Body of pancreas (tissue), 4 donors: ENCODE results near the gene PEX11A. TPM values are rescaled to one million over a fixed set of nuclear protein-coding genes. Genes with fewer than 3 reads are reported as not detected.

Experiments used
- ATAC-seq: fragments of 150-250 bp; one replicate; pipeline ENCODE4 v1.9.1; 2016
- DNase-seq, 4 donors: peaks; one replicate each; pipeline ENCODE4 v3.0.0-alpha.2; 2019
- H3K27ac ChIP-seq, 4 donors: fragments of 200-600 bp; sonication (generic); 1 replicate in 3 of 4; 2 replicates in 1 of 4; pipeline versions ENCODE4 v1.5.1 to v1.6.1; 2016 to 2019; ENCODE audit warnings: mild to moderate bottlenecking in 1 of 4, mixed read lengths in 1 of 4, moderate library complexity in 1 of 4
- H3K27me3 ChIP-seq, 2 donors: fragments of 200-600 bp; sonication (generic); one replicate each; pipeline ENCODE4 v1.6.0; 2016; ENCODE audit warnings: mild to moderate bottlenecking in 1 of 2
- H3K36me3 ChIP-seq, 2 donors: fragments of 200-600 bp; sonication (generic); replicated peaks in 1 of 2; 2 replicates each; pipeline ENCODE4 v1.5.1; 2016; ENCODE audit warnings: low read depth in 2 of 2; ENCODE audit not compliant: insufficient read depth in 1 of 2
- H3K4me1 ChIP-seq: fragments of 200-600 bp; sonication (generic); one replicate; pipeline ENCODE4 v1.6.0; 2016
- H3K4me3 ChIP-seq, 2 donors: fragments of 200-600 bp; sonication (generic); 1 replicate in 1 of 2; 2 replicates in 1 of 2; pipeline ENCODE4 v1.5.1; 2016 to 2019
- H3K9me3 ChIP-seq, 3 donors: fragments of 200-600 bp; sonication (generic); 1 replicate in 2 of 3; 2 replicates in 1 of 3; pipeline ENCODE4 v1.5.1; 2016
- CTCF ChIP-seq, 7 experiments: fragments of 450-650 bp in 4 of 7; fragments of 200-600 bp in 3 of 7; sonication (generic) in 3 of 7; IDR thresholded peaks; one replicate each; pipeline ENCODE4 v1.5.1; 2016 to 2019; ENCODE audit warnings: antibody characterized with exemption in 7 of 7
- POLR2A ChIP-seq, 3 donors: fragments of 450-650 bp; IDR thresholded peaks; one replicate each; pipeline ENCODE4 v1.6.1; 2016; ENCODE audit warnings: antibody characterized with exemption in 3 of 3, mild to moderate bottlenecking in 2 of 3
- whole genome bisulfite sequencing, 2 donors: methylation state at CpG; one replicate each; pipeline ENCODE4 v1.1.5; 2017; 5-methylcytosine and 5-hydroxymethylcytosine counted together
- intact Hi-C: fragments of 100-400 bp; cut with DNase I; formaldehyde crosslinking; loops from one replicate; pipeline ENCODE4 v1.15.1; 2023
- total RNA-seq, 2 donors: library from RNA; depleted of rRNA; stranded (reverse); fragments of >200 nt; gene quantifications; one replicate each; pipeline ENCODE4 v1.1.0, GENCODE V29; 2016

PEX11A gene
- total RNA-seq, 2 donors from 2014 or later: 14.5 to 25.1 TPM

GRCh38 chr15:89641053-89641452 lies 49.5 kb downstream of the PEX11A start:
- intact Hi-C loops: loop anchor here (10.0 kb wide), 1 partner anchor 54 kb away; the partner anchor contains the start of genes PEX11A and WDR93
- Histone ChIP-seq H3K27ac (no peak overlapping the region), H3K36me3 (no peaks in the 10 kb centered on the region), H3K4me1 (no peaks in the 10 kb centered on the region), H3K27me3 (no peaks in the 10 kb centered on the region), H3K4me3 (no peak overlapping the region), H3K9me3 (no peaks in the 10 kb centered on the region)
- TF ChIP-seq POLR2A (IDR thresholded peaks at IDR 0.05): no peak
- TF ChIP-seq CTCF (IDR thresholded peaks at IDR 0.05): no peak
- 82 to 86% methylated on average over 5 of the region's 5 CpGs for WGBS, 2 donors
- ATAC-seq: no peak
- DNase-seq: no peak

GRCh38 chr15:89640245-89640644 lies 50.3 kb downstream of the PEX11A start:
- no peaks in the 10 kb centered on the region for H3K36me3 ChIP-seq
- ATAC-seq (no peak), DNase-seq (no peak)
- no peaks in the 10 kb centered on the region for H3K27me3 ChIP-seq
- TF ChIP-seq POLR2A (IDR thresholded peaks at IDR 0.05) (no peak), CTCF (IDR thresholded peaks at IDR 0.05) (no peak)
- intact Hi-C loops: loop anchor here (10.0 kb wide), 1 partner anchor 55 kb away; the partner anchor contains the start of genes PEX11A and WDR93
- no peaks in the 10 kb centered on the region for H3K9me3 ChIP-seq
- no peak overlapping the region for H3K27ac ChIP-seq
- H3K4me1 ChIP-seq: no peaks in the 10 kb centered on the region
- WGBS, 2 donors: 93 to 94% methylated on average over 5 of the region's 5 CpGs
- no peak overlapping the region for H3K4me3 ChIP-seq

- Histone ChIP-seq H3K27ac (no peak overlapping the region), H3K27me3 (no peaks in the 10 kb centered on the region), H3K36me3 (no peaks in the 10 kb centered on the region), H3K4me3 (no peak overlapping the region), H3K9me3 (no peaks in the 10 kb centered on the region), H3K4me1 (no peaks in the 10 kb centered on the region)
- no peak for DNase-seq
- no peak for ATAC-seq
- 94 to 97% methylated on average over 23 of the region's 23 CpGs for WGBS, 2 donors
- TF ChIP-seq POLR2A (IDR thresholded peaks at IDR 0.05) (no peak), CTCF (IDR thresholded peaks at IDR 0.05) (no peak)
- intact Hi-C loops: no loop called here
Measured at GRCh38 chr15:89633585-89633984, 57.0 kb downstream of the PEX11A start.

- ATAC-seq (no peak), DNase-seq (no peak)
- Histone ChIP-seq H3K4me3 (no peak overlapping the region), H3K4me1 (no peaks in the 10 kb centered on the region), H3K36me3 (no peaks in the 10 kb centered on the region), H3K27ac (no peak overlapping the region), H3K27me3 (no peaks in the 10 kb centered on the region), H3K9me3 (no peaks in the 10 kb centered on the region)
- intact Hi-C loops: no loop called here
- 84 to 85% methylated on average over 13 to 18 of the region's 18 CpGs for WGBS, 2 donors
- TF ChIP-seq CTCF (IDR thresholded peaks at IDR 0.05) (no peak), POLR2A (IDR thresholded peaks at IDR 0.05) (no peak)
Measured at GRCh38 chr15:89632563-89633430, 57.8 kb downstream of the PEX11A start.

- intact Hi-C loops: no loop called here
- no peak for TF ChIP-seq POLR2A (IDR thresholded peaks at IDR 0.05)
- TF ChIP-seq CTCF (IDR thresholded peaks at IDR 0.05): no peak
- ATAC-seq (no peak), DNase-seq (no peak)
- Histone ChIP-seq H3K4me1 (no peaks in the 10 kb centered on the region), H3K27me3 (no peaks in the 10 kb centered on the region), H3K27ac (no peak overlapping the region), H3K36me3 (no peaks in the 10 kb centered on the region), H3K4me3 (no peak overlapping the region), H3K9me3 (no peaks in the 10 kb centered on the region)
- WGBS, 2 donors: 89 to 92% methylated on average over 9 to 10 of the region's 10 CpGs
Measured at GRCh38 chr15:89631902-89632264, 58.7 kb downstream of the PEX11A start.
